GM18519 (cell line): Measurements from ENCODE around the gene CEP170B.

Experiments used
- ATAC-seq: cut with Tn5 transposase; IDR thresholded peaks from one replicate; pipeline ENCODE4 v1.9.1; 2021; ENCODE audit warnings: mild to moderate bottlenecking, moderate library complexity; ENCODE audit not compliant: unreplicated experiment, low FRiP score

Gene CEP170B

GRCh38 chr14:104866451-104867370 lies 1.6 kb downstream of the CEP170B start:
- ATAC-seq: no peak

GRCh38 chr14:104867371-104868059 lies 2.4 kb downstream of the CEP170B start:
- ATAC-seq: no peak

- ATAC-seq: no peak
These were observed 3.1 kb downstream of the CEP170B start for GRCh38 chr14:104868060-104868740.

GRCh38 chr14:104868811-104869572 lies 3.9 kb downstream of the CEP170B start:
- no peak for ATAC-seq

GRCh38 chr14:104869669-104870367 lies 4.8 kb downstream of the CEP170B start:
- ATAC-seq: no peak

- ATAC-seq: no peak
These were observed 5.5 kb downstream of the CEP170B start for GRCh38 chr14:104870368-104871144.

- ATAC-seq: no peak
These were observed 6.1 kb downstream of the CEP170B start for GRCh38 chr14:104871145-104871655.

- ATAC-seq: no peak
These were observed 6.8 kb downstream of the CEP170B start for GRCh38 chr14:104871656-104872468.

- no peak for ATAC-seq
These were observed 7.6 kb downstream of the CEP170B start for GRCh38 chr14:104872469-104873341.

GRCh38 chr14:104873380-104874055 lies 8.4 kb downstream of the CEP170B start:
- ATAC-seq: no peak

GRCh38 chr14:104874110-104874531 lies 9.1 kb downstream of the CEP170B start:
- no peak for ATAC-seq

- no peak for ATAC-seq
These were observed 9.7 kb downstream of the CEP170B start for GRCh38 chr14:104874571-104875411.

- ATAC-seq: no peak
These were observed 10.3 kb downstream of the CEP170B start for GRCh38 chr14:104875412-104875751.

- no peak for ATAC-seq
These were observed 10.7 kb downstream of the CEP170B start for GRCh38 chr14:104875811-104876210.

GRCh38 chr14:104876251-104876699 lies 11.2 kb downstream of the CEP170B start:
- ATAC-seq: no peak
